GM12878 (cell line): ENCODE data around the gene SFI1. TPM values are rescaled to one million over a fixed set of nuclear protein-coding genes. Genes with fewer than 3 reads are reported as not detected.

ENCODE experiments used
- ATAC-seq: fragments of 200-7000 bp; cut with Tn5 transposase; 3 replicates; pipeline ENCODE4 v1.9.1; 2020; ENCODE audit warnings: mild to moderate bottlenecking, moderate library complexity
- BruUV-seq: library from RNA; stranded (reverse); fragments of 400-500 nt; replicated peaks from 2 replicates; lab custom pipeline; 2021; lab: Mats Ljungman, UMichigan
- CTCF ChIA-PET: fragments of 300-600 bp; sonication (Branson Sonifier 250); formaldehyde crosslinking; extraction: SDS; loops from one replicate; lab custom pipeline; 2021; ENCODE audit warnings: inconsistent platforms; lab: Yijun Ruan, JAX
- POLR2A ChIA-PET: fragments of 350-600 bp; formaldehyde crosslinking; extraction: SDS; loops from one replicate; lab custom pipeline; 2021; ENCODE audit warnings: inconsistent platforms; lab: Charles Lee
- RAD21 ChIA-PET: fragments of 300-600 bp; sonication (Branson Sonifier 250); formaldehyde crosslinking; loops from one replicate; lab custom pipeline; 2023; ENCODE audit warnings: antibody characterized with exemption; ENCODE audit not compliant: unreplicated experiment; lab: Charles Lee
- SMC1A ChIA-PET: fragments of 300-600 bp; sonication (Branson Sonifier 250); formaldehyde crosslinking; loops from one replicate; lab custom pipeline; 2023; ENCODE audit not compliant: unreplicated experiment, uncharacterized antibody; lab: Charles Lee
- DNase-seq: peaks from one replicate; pipeline ENCODE4 v3.0.0-alpha.2; 2011; ENCODE audit warnings: low read depth, low spot score
- FAIRE-seq: peaks from 3 replicates; lab custom pipeline; 2011; peaks lifted over from hg19 to GRCh38; lab: Jason Lieb, UNC
- H2AFZ ChIP-seq: 2 replicates; pipeline ENCODE4 v1.6.0; 2011; ENCODE audit warnings: low read depth, low read length, control low read depth; ENCODE audit not compliant: control insufficient read depth
- H3K27ac ChIP-seq: 2 replicates; pipeline ENCODE4 v1.5.1; 2011; ENCODE audit warnings: control low read depth; ENCODE audit not compliant: control insufficient read depth, insufficient read depth
- H3K27me3 ChIP-seq, 2 experiments: replicated peaks in 1 of 2; 2 replicates each; pipeline versions ENCODE4 v1.6.0 to v1.6.1; 2011; ENCODE audit warnings: low read length in 1 of 2; ENCODE audit not compliant: control insufficient read depth in 2 of 2, insufficient read depth in 2 of 2
- H3K36me3 ChIP-seq, 2 experiments: 2 replicates each; pipeline ENCODE4 v1.5.1; 2011; ENCODE audit warnings: low read length in 1 of 2; ENCODE audit not compliant: control insufficient read depth in 2 of 2, insufficient read depth in 2 of 2
- H3K4me1 ChIP-seq: 2 replicates; pipeline ENCODE4 v1.6.1; 2011; ENCODE audit warnings: mild to moderate bottlenecking, low read length, moderate library complexity, mixed read lengths; ENCODE audit not compliant: control insufficient read depth, insufficient read depth
- H3K4me2 ChIP-seq: 2 replicates; pipeline ENCODE4 v1.6.0; 2011; ENCODE audit warnings: control low read depth; ENCODE audit not compliant: control insufficient read depth, insufficient read depth
- H3K4me3 ChIP-seq: fragments of 200-600 bp; sonication (generic); 2 replicates; pipeline ENCODE4 v1.5.1; 2016
- H3K79me2 ChIP-seq: 2 replicates; pipeline ENCODE4 v1.6.0; 2011; ENCODE audit warnings: low read length; ENCODE audit not compliant: control insufficient read depth, insufficient read depth
- H3K9ac ChIP-seq: 2 replicates; pipeline ENCODE4 v1.8.0; 2011; ENCODE audit warnings: low read length, control low read depth, mixed read lengths; ENCODE audit not compliant: control insufficient read depth, insufficient read depth
- H3K9me3 ChIP-seq: replicated peaks from 3 replicates; pipeline ENCODE4 v1.5.1; 2011; ENCODE audit warnings: mild to moderate bottlenecking, low read length; ENCODE audit not compliant: control insufficient read depth, insufficient read depth
- H4K20me1 ChIP-seq: 2 replicates; pipeline ENCODE4 v1.6.0; 2011; ENCODE audit not compliant: control insufficient read depth, insufficient read depth
- BHLHE40 ChIP-seq, 2 experiments: fragments of 450-650 bp in 1 of 2; IDR thresholded peaks; 2 replicates each; pipeline ENCODE4 v1.6.1; 2011 to 2017; ENCODE audit warnings: low read depth in 2 of 2, borderline replicate concordance in 1 of 2, improper control_type of control experiment in 1 of 2, low read length in 1 of 2, mild to moderate bottlenecking in 1 of 2
- CTCF ChIP-seq, 3 experiments: IDR thresholded peaks in 2 of 3; conservative IDR thresholded peaks in 1 of 3; 2 replicates each; pipeline ENCODE4 v1.5.1; 2011; ENCODE audit warnings: low read depth in 3 of 3, low read length in 3 of 3, mild to moderate bottlenecking in 3 of 3, control low read depth in 2 of 3, moderate library complexity in 2 of 3, inconsistent platforms in 1 of 3, mixed read lengths in 1 of 3; ENCODE audit not compliant: control insufficient read depth in 2 of 3, insufficient read depth in 1 of 3; ENCODE audit errors: extremely low read depth in 1 of 3
- DPF2 ChIP-seq: fragments of 450-650 bp; IDR thresholded peaks from 2 replicates; pipeline ENCODE4 v1.6.1; 2017; ENCODE audit warnings: mild to moderate bottlenecking
- GATAD2B ChIP-seq: fragments of 450-650 bp; conservative IDR thresholded peaks from 2 replicates; pipeline ENCODE4 v1.6.1; 2017; ENCODE audit warnings: low read depth, mild to moderate bottlenecking, moderate library complexity
- MTA2 ChIP-seq: fragments of 450-650 bp; IDR thresholded peaks from 2 replicates; pipeline ENCODE4 v1.6.1; 2016; ENCODE audit warnings: low read depth, mild to moderate bottlenecking, moderate library complexity
- NKRF ChIP-seq: fragments of 450-650 bp; conservative IDR thresholded peaks from 2 replicates; pipeline ENCODE4 v1.6.1; 2017; ENCODE audit warnings: mild to moderate bottlenecking, moderate library complexity
- NRF1 ChIP-seq: conservative IDR thresholded peaks from 2 replicates; pipeline ENCODE4 v1.6.1; 2011; ENCODE audit warnings: mild to moderate bottlenecking, low read depth, low read length, improper control_type of control experiment
- POLR2A ChIP-seq: IDR thresholded peaks from 2 replicates; pipeline ENCODE4 v1.6.1; 2011; ENCODE audit warnings: low read depth, mild to moderate bottlenecking, low read length
- RAD51 ChIP-seq: fragments of 450-650 bp; IDR thresholded peaks from 2 replicates; pipeline ENCODE4 v1.6.1; 2016; ENCODE audit warnings: moderate library complexity, mild to moderate bottlenecking, inconsistent platforms
- SPI1 ChIP-seq: IDR thresholded peaks from 2 replicates; pipeline ENCODE4 v1.6.1; 2011; ENCODE audit warnings: low read depth, mild to moderate bottlenecking, low read length, moderate library complexity, borderline replicate concordance; ENCODE audit not compliant: insufficient read depth
- TARDBP ChIP-seq: IDR thresholded peaks from 2 replicates; pipeline ENCODE4 v1.6.1; 2016; ENCODE audit warnings: borderline replicate concordance
- TCF12 ChIP-seq: IDR thresholded peaks from 2 replicates; pipeline ENCODE4 v1.6.1; 2011; ENCODE audit warnings: low read depth, mild to moderate bottlenecking, low read length
- WRNIP1 ChIP-seq: IDR thresholded peaks from 2 replicates; pipeline ENCODE4 v1.6.1; 2011; ENCODE audit warnings: low read depth, low read length, improper control_type of control experiment, borderline replicate concordance
- YY1 ChIP-seq: IDR thresholded peaks from 2 replicates; pipeline ENCODE4 v1.6.1; 2011; ENCODE audit warnings: low read depth, mild to moderate bottlenecking, low read length
- ZBTB40 ChIP-seq: fragments of 450-650 bp; IDR thresholded peaks from 2 replicates; pipeline ENCODE4 v1.6.1; 2016; ENCODE audit warnings: mild to moderate bottlenecking, moderate library complexity, borderline replicate concordance
- WGBS: methylation state at CpG from one replicate; pipeline ENCODE4 v1.1.6; 2016; ENCODE audit warnings: low lambda C conversion rate; ENCODE audit not compliant: insufficient replicate concordance, insufficient coverage; ENCODE audit errors: missing lambda C conversion rate; 5-methylcytosine and 5-hydroxymethylcytosine counted together
- in situ Hi-C: fragments of 300-500 bp; cut with MboI; formaldehyde crosslinking; loops from 9 replicates; pipeline ENCODE4 v1.14.3; 2018; ENCODE audit warnings: mixed read lengths
- intact Hi-C: fragments of 100-400 bp; cut with micrococcal nuclease; formaldehyde crosslinking; loops from one replicate; pipeline ENCODE4 v1.14.2; 2022; ENCODE audit not compliant: unreplicated experiment
- polyA plus RNA-seq, 11 experiments: library from polyadenylated mRNA; depleted of rRNA in 4 of 11; unstranded in 6 of 11; stranded (reverse) in 5 of 11; fragments of >200 nt; fragmentation: Nextera tagmentation in 4 of 11; fragmentation: Illumina TruSeq in 1 of 11; extraction: Ambion mirVana in 4 of 11; extraction: Trizol in 1 of 11; gene quantifications; 1 replicate in 1 of 11; 2 replicates in 10 of 11; pipeline versions ENCODE4 v1.2.1 to v1.2.3, GENCODE V29; 2011 to 2016; ENCODE audit warnings: inconsistent platforms in 2 of 11, missing spikeins in 2 of 11, low read depth in 1 of 11
- total RNA-seq, 4 experiments: library from RNA; depleted of rRNA in 3 of 4; stranded (reverse); fragments of >200 nt in 3 of 4; fragmentation: Illumina TruSeq in 1 of 4; extraction: Trizol in 1 of 4; gene quantifications; 2 replicates each; pipeline versions ENCODE4 v1.2.1 to v1.2.3, GENCODE V29; 2013 to 2021

Gene SFI1
- total and polyA plus RNA-seq, 10 of the 15 experiments (the other 5 are each of a cell fraction or from before 2014, with no cell fraction given): 6.3 to 70.1 (median 30.4) TPM

GRCh38 chr22:31488988-31489617 is 7.2 kb upstream of the SFI1 start:
- Histone ChIP-seq H3K27ac (peak overlapping the region; percentile 99), H3K4me1 (peaks cover 28% of the 10 kb centered on the region), H3K9me3 (no peaks in the 10 kb centered on the region), H3K4me3 (peak overlapping the region; percentile 88), H3K9ac (peak overlapping the region; percentile 98), H2AFZ (no peak overlapping the region), H3K4me2 (peak overlapping the region; percentile 44), H4K20me1 (no peaks in the 10 kb centered on the region), H3K79me2 (peaks cover 58% of the 10 kb centered on the region), H3K27me3 (no peaks in the 10 kb centered on the region), H3K36me3 (peaks cover 0 to 15% of the 10 kb centered on the region in 2 experiments; a peak in 2 of 4 replicates)
- BruUV-seq: no TSS peak
- ChIA-PET POLR2A (interaction anchor here (0.9 to 8.9 kb wide), 6 partner anchors 9 to 143 kb away, joined by 3 to 82 read pairs (median 4); partner anchors contain the start of gene PATZ1), CTCF (interaction anchor here (0.6 to 2.7 kb wide), 7 partner anchors 20 to 98 kb away, joined by 3 to 12 read pairs (median 3); no protein-coding TSS in a partner anchor), SMC1A (interaction anchor here (0.6 to 2.6 kb wide), 13 partner anchors 8 to 304 kb away, joined by 3 to 14 read pairs (median 3); no protein-coding TSS in a partner anchor), RAD21 (interaction anchor here (0.7 to 1.6 kb wide), 6 partner anchors 31 to 142 kb away, joined by 3 to 10 read pairs (median 3); no protein-coding TSS in a partner anchor)
- intact Hi-C loops: no loop called here
- WGBS: under 1% methylated on average over 31 of the region's 61 CpGs
- FAIRE-seq: no peak
- peak; percentile 10 for ATAC-seq
- in situ Hi-C loops: no loop called here
- DNase-seq: no peak
- TF ChIP-seq WRNIP1 (no peak), DPF2 (0 out of 2 replicates have a peak, but pooled peaks have one; percentile 8), NKRF (no peak; the same call in 1 of the 2 replicates), MTA2 (no peak), SPI1 (no peak), TCF12 (0 out of 2 replicates have a peak, but pooled peaks have one; percentile 7), RAD51 (no peak), POLR2A (no peak), TARDBP (no peak), BHLHE40 (IDR thresholded peaks at IDR 0.05; ENCODE audit: borderline replicate concordance in 1 of 2, low read depth in 2 of 2, low read length in 1 of 2) (peak in 1 of 2 experiments; percentile 23; a peak in 2 of 4 replicates), GATAD2B (peak; percentile 77), YY1 (peak; percentile 41; the same call in 1 of the 2 replicates), ZBTB40 (no peak), CTCF (IDR thresholded peaks at IDR 0.05 in 2 of 3, conservative IDR thresholded peaks at IDR 0.05 in 1 of 3; ENCODE audit: control insufficient read depth in 2 of 3, extremely low read depth in 1 of 3, insufficient read depth in 1 of 3, low read depth in 3 of 3, low read length in 3 of 3) (peak in 1 of 3 experiments; percentile 7; a peak in 1 of 6 replicates), NRF1 (no peak)
